Measurements from ENCODE around the gene RFPL4AL1. TPM values are rescaled to one million over a fixed set of nuclear protein-coding genes. Genes with fewer than 3 reads are reported as not detected.

Gene RFPL4AL1
- total and polyA plus RNA-seq, 9 of the 15 experiments (the other 6 are each of a cell fraction or from before 2014, with no cell fraction given) = 0.18 to 0.21 TPM; not detected in 7

DNA sequence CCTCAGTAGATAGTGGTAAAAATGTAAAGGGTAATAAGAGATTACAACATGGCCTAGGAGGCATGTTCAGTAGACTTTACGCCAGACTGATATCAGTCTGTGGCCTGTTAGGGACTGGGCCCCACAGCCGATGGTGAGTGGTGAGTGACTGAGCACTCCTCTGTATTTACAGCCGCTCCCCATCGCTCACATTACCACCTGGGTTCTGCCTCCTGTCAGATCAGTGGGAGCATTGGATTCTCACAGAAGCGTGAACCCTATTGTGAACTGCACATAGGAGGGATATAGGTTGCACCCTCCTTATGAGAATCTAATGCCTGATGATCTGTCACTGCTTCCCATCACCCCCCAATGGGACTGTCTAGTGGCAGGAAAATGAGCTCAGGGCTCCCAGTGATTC, 45.0 kb downstream of the RFPL4AL1 start:
- intact Hi-C loops (cut with micrococcal nuclease) = no loop called here
- Histone ChIP-seq H3K27ac (ENCODE audit: extremely low read depth, low read depth, low read length) (no peak overlapping the region), H3K9me1 (ENCODE audit: control insufficient read depth, insufficient read depth, low read length) (no peaks in the 10 kb centered on the region), H4K20me1 (replicated peaks; ENCODE audit: control insufficient read depth, insufficient read depth, low read length) (no peaks in the 10 kb centered on the region), H3K36me3 (ENCODE audit: control insufficient read depth, insufficient read depth, low read length) (no peaks in the 10 kb centered on the region), H2AFZ (ENCODE audit: low read depth, low read length) (no peak overlapping the region), H3K4me1 (replicated peaks in 1 of 2; ENCODE audit: control insufficient read depth in 2 of 2, insufficient read depth in 2 of 2, low read length in 2 of 2) (peaks cover 0 to 2% of the 10 kb centered on the region in 2 experiments; a peak in 1 of 5 replicates), H3K79me2 (ENCODE audit: control insufficient read depth, insufficient read depth, low read length) (no peaks in the 10 kb centered on the region), H3K27me3 (ENCODE audit: control insufficient read depth in 2 of 2, insufficient read depth in 2 of 2, low read length in 2 of 2) (peaks cover 0 to 3% of the 10 kb centered on the region in 2 experiments; a peak in 1 of 5 replicates), H3K4me2 (ENCODE audit: insufficient read depth, low read length) (no peak overlapping the region), H3K9me3 (replicated peaks; ENCODE audit: control insufficient read depth, insufficient read depth, low read depth, low read length) (peaks cover 5% of the 10 kb centered on the region), H3K4me3 (no peak overlapping the region), H3K9ac (ENCODE audit: insufficient read depth in 1 of 2, low read depth in 2 of 2, low read length in 2 of 2) (no peak overlapping the region)
- ATAC-seq (no peak), FAIRE-seq (no peak), DNase-seq (ENCODE audit: extremely low read depth in 1 of 4, low spot score in 3 of 4) (no peak)
- POLR2A ChIA-PET = no interaction called here
- WGBS (ENCODE audit: insufficient coverage, low coverage, missing lambda C conversion rate) = 0% methylated on average over 5 of the region's 5 CpGs
- no TSS peak for BruUV-seq (replicated peaks)
- CTCF ChIA-PET (ENCODE audit: low intra/inter-chr PET ratio) = no interaction called here
- in situ Hi-C loops (cut with MboI) = loop anchor here (5.0 to 10.0 kb wide), 2 partner anchors 177 to 299 kb away; no protein-coding TSS in a partner anchor
- TF ChIP-seq ELF1 (tag; IDR thresholded peaks at IDR 0.05) = no peak
- TF ChIP-seq ARID2 (IDR thresholded peaks at IDR 0.05) = no peak
- no peak for TF ChIP-seq BRCA1 (IDR thresholded peaks at IDR 0.05)
- TF ChIP-seq BRCA1 (CRISPR knock-in tag; IDR thresholded peaks at IDR 0.05) = no peak
- no peak for TF ChIP-seq RFX5 (IDR thresholded peaks at IDR 0.05; ENCODE audit: low read depth, low read length)
- TF ChIP-seq KDM5B (IDR thresholded peaks at IDR 0.05; ENCODE audit: insufficient replicate concordance, low read depth, low read length) = no peak
- TF ChIP-seq POLR2AphosphoS5 (IDR thresholded peaks at IDR 0.05; ENCODE audit: control insufficient read depth, insufficient read depth, low read depth, low read length) = no peak
- no peak for TF ChIP-seq OTX1 (CRISPR knock-in tag; IDR thresholded peaks at IDR 0.05)
- TF ChIP-seq ZFP1 (CRISPR knock-in tag; IDR thresholded peaks at IDR 0.05) = no peak
- no peak for TF ChIP-seq ZNF146 (CRISPR knock-in tag; IDR thresholded peaks at IDR 0.05; ENCODE audit: unreplicated experiment)
- TF ChIP-seq HDAC3 (IDR thresholded peaks at IDR 0.05; ENCODE audit: borderline replicate concordance, partially characterized antibody) = no peak
- no peak for TF ChIP-seq PHF20 (IDR thresholded peaks at IDR 0.05; ENCODE audit: partially characterized antibody)
- TF ChIP-seq CBFA2T3 (IDR thresholded peaks at IDR 0.05) = no peak
- no peak for TF ChIP-seq RBM39 (optimal IDR thresholded peaks at IDR 0.05; ENCODE audit: low read depth, low read length)
- TF ChIP-seq IRF2 (CRISPR knock-in tag; IDR thresholded peaks at IDR 0.05) = no peak
- TF ChIP-seq BDP1 (IDR thresholded peaks at IDR 0.05; ENCODE audit: insufficient read depth, insufficient read length) = no peak
- no peak for TF ChIP-seq ZNF766 (CRISPR knock-in tag; conservative IDR thresholded peaks at IDR 0.05)
